Activated CD8-positive, alpha-beta T cell treated with anti-CD3 and anti-CD28 coated beads for 36 hours (primary cell): ENCODE measurements around the gene LGALS9. TPM values are rescaled to one million over a fixed set of nuclear protein-coding genes. Genes with fewer than 3 reads are reported as not detected.

ENCODE experiments used
- ATAC-seq: fragments of 200-7000 bp; cut with Tn5 transposase; one replicate; pipeline ENCODE4 v1.10.0; 2021; ENCODE audit warnings: mild to moderate bottlenecking, moderate library complexity
- CTCF ChIA-PET: fragments of 350-600 bp; sonication (Branson Sonifier 250); formaldehyde crosslinking; loops from one replicate; lab custom pipeline; 2021; ENCODE audit warnings: antibody characterized with exemption; lab: Charles Lee
- POLR2A ChIA-PET: fragments of 350-600 bp; sonication (Branson Sonifier 250); formaldehyde crosslinking; loops from one replicate; lab custom pipeline; 2021; ENCODE audit warnings: antibody characterized with exemption; lab: Charles Lee
- DNase-seq: peaks from one replicate; pipeline ENCODE4 v3.0.0-alpha.2; 2020
- H3K27ac Mint-ChIP-seq: one replicate; pipeline ENCODE4 v1.8.0; 2021; ENCODE audit warnings: mild to moderate bottlenecking, mixed read lengths
- H3K27me3 Mint-ChIP-seq: one replicate; pipeline ENCODE4 v1.8.0; 2021; ENCODE audit warnings: mixed read lengths
- H3K36me3 Mint-ChIP-seq: one replicate; pipeline ENCODE4 v1.8.0; 2021; ENCODE audit warnings: low read depth, mixed read lengths
- H3K4me1 Mint-ChIP-seq: one replicate; pipeline ENCODE4 v1.8.0; 2021; ENCODE audit warnings: low read depth, mixed read lengths
- H3K4me3 Mint-ChIP-seq: one replicate; pipeline ENCODE4 v1.8.0; 2021; ENCODE audit warnings: mild to moderate bottlenecking, moderate library complexity, mixed read lengths
- H3K9me3 Mint-ChIP-seq: one replicate; pipeline ENCODE4 v1.8.0; 2021; ENCODE audit warnings: mixed read lengths
- CTCF ChIP-seq: fragments of 200-600 bp; IDR thresholded peaks from one replicate; pipeline ENCODE4 v1.8.0; 2022; ENCODE audit warnings: antibody characterized with exemption, mild to moderate bottlenecking
- intact Hi-C: fragments of 100-400 bp; cut with micrococcal nuclease; formaldehyde crosslinking; loops from one replicate; pipeline ENCODE4 v1.10.0; 2022
- total RNA-seq, 2 experiments: library from RNA; stranded (reverse); gene quantifications; one replicate each; pipeline ENCODE4 v1.2.3, GENCODE V29; 2021

LGALS9 gene
- total RNA-seq, 2 experiments from 2014 or later, result 17.3 to 18.4 TPM

GRCh38 chr17:27616414-27616813, 14.6 kb upstream of the LGALS9 start:
- CTCF ChIA-PET, result interaction anchor here (3.4 to 12.1 kb wide), 2 partner anchors 15 to 35 kb away, joined by 20 to 109 read pairs; no protein-coding TSS in a partner anchor
- Mint-ChIP-seq H3K27me3 (no peaks in the 10 kb centered on the region), H3K4me3 (no peak overlapping the region), H3K4me1 (peaks cover 42% of the 10 kb centered on the region), H3K9me3 (no peaks in the 10 kb centered on the region), H3K27ac (peak overlapping the region; percentile 79), H3K36me3 (peaks cover 65% of the 10 kb centered on the region)
- intact Hi-C loops, result no loop called here
- no peak for TF ChIP-seq CTCF
- peak; percentile 33 for DNase-seq
- POLR2A ChIA-PET, result no interaction called here
- peak; percentile 63 for ATAC-seq

- CTCF ChIA-PET, result interaction anchor here (12.1 kb wide), 1 partner anchor 17 kb away, joined by 109 read pairs; no protein-coding TSS in a partner anchor
- POLR2A ChIA-PET, result interaction anchor here (0.7 to 1.1 kb wide), 2 partner anchors 14 to 64 kb away, joined by 3 read pairs; no protein-coding TSS in a partner anchor
- Mint-ChIP-seq H3K27ac (peak overlapping the region; percentile 38), H3K27me3 (no peaks in the 10 kb centered on the region), H3K4me1 (peaks cover 31% of the 10 kb centered on the region), H3K36me3 (peaks cover 62% of the 10 kb centered on the region), H3K4me3 (no peak overlapping the region), H3K9me3 (no peaks in the 10 kb centered on the region)
- no peak for TF ChIP-seq CTCF
- intact Hi-C loops, result no loop called here
- ATAC-seq (no peak), DNase-seq (no peak)
Observed at GRCh38 chr17:27618417-27618816, 12.6 kb upstream of the LGALS9 start.

- Mint-ChIP-seq H3K27ac (peak overlapping the region; percentile 20), H3K27me3 (no peaks in the 10 kb centered on the region), H3K4me3 (no peak overlapping the region), H3K36me3 (peaks cover 48% of the 10 kb centered on the region), H3K9me3 (no peaks in the 10 kb centered on the region), H3K4me1 (peaks cover 25% of the 10 kb centered on the region)
- no peak for TF ChIP-seq CTCF
- intact Hi-C loops, result no loop called here
- DNase-seq (no peak), ATAC-seq (peak; percentile 50)
- ChIA-PET POLR2A (no interaction called here), CTCF (interaction anchor here (1.0 to 12.1 kb wide), 5 partner anchors 19 to 267 kb away, joined by 3 to 109 read pairs (median 3); no protein-coding TSS in a partner anchor)
Observed at GRCh38 chr17:27620721-27621120, 10.3 kb upstream of the LGALS9 start.

- DNase-seq (no peak), ATAC-seq (no peak)
- Mint-ChIP-seq H3K27ac (no peak overlapping the region), H3K9me3 (no peaks in the 10 kb centered on the region), H3K27me3 (no peaks in the 10 kb centered on the region), H3K36me3 (peaks cover 45% of the 10 kb centered on the region), H3K4me3 (no peak overlapping the region), H3K4me1 (peaks cover 17% of the 10 kb centered on the region)
- CTCF ChIA-PET, result interaction anchor here (1.0 to 12.1 kb wide), 3 partner anchors 20 to 241 kb away, joined by 3 to 109 read pairs (median 7); no protein-coding TSS in a partner anchor
- no peak for TF ChIP-seq CTCF
- POLR2A ChIA-PET, result interaction anchor here (0.7 kb wide), 1 partner anchor 9 kb away, joined by 3 read pairs; the partner anchor contains the start of gene LGALS9
- intact Hi-C loops, result no loop called here
Observed at GRCh38 chr17:27621536-27621935, 9.5 kb upstream of the LGALS9 start.

- no peak for TF ChIP-seq CTCF
Observed at GRCh38 chr17:27621942-27622559, 8.9 kb upstream of the LGALS9 start.

More at GRCh38 chr17:27621942-27622559, 8.9 kb upstream of the LGALS9 start:
- Mint-ChIP-seq H3K4me3 (no peak overlapping the region), H3K27ac (no peak overlapping the region), H3K4me1 (peaks cover 12% of the 10 kb centered on the region), H3K27me3 (no peaks in the 10 kb centered on the region), H3K9me3 (no peaks in the 10 kb centered on the region), H3K36me3 (peaks cover 40% of the 10 kb centered on the region)
- DNase-seq, result no peak
- ATAC-seq, result no peak
- POLR2A ChIA-PET, result no interaction called here
- CTCF ChIA-PET, result interaction anchor here (1.9 to 12.1 kb wide), 2 partner anchors 20 to 30 kb away, joined by 4 to 109 read pairs; no protein-coding TSS in a partner anchor
- intact Hi-C loops, result no loop called here
